HT1080 (cell line): ENCODE results near the gene PCNT. TPM values are rescaled to one million over a fixed set of nuclear protein-coding genes. Genes with fewer than 3 reads are reported as not detected.
"Not testable (repeated sequence)": the region's sequence is repeated elsewhere in the genome, so short reads cannot be mapped to it uniquely, and the experiment has no call there.

Experiments
- DNase-seq: peaks from one replicate; pipeline ENCODE4 v3.0.0-alpha.2; 2015; ENCODE audit warnings: low read depth
- total RNA-seq: library from RNA; depleted of rRNA; stranded (reverse); fragments of >200 nt; shearing (Covaris generic); gene quantifications from 2 replicates; pipeline ENCODE4 v1.2.3, GENCODE V29; 2014

The PCNT gene
- total RNA-seq, 1 experiment from 2014 or later = 30.1 TPM

GRCh38 chr21:46448108-46448507 lies 124.2 kb downstream of the PCNT start:
- no peak for DNase-seq

GRCh38 chr21:46448855-46449254 lies 124.9 kb downstream of the PCNT start:
- not testable (repeated sequence) for DNase-seq

GRCh38 chr21:46452710-46453109 lies 128.8 kb downstream of the PCNT start:
- no peak for DNase-seq

- no peak for DNase-seq
These were observed 130.2 kb downstream of the PCNT start for GRCh38 chr21:46454142-46454541.

GRCh38 chr21:46454634-46455390 lies 130.9 kb downstream of the PCNT start:
- DNase-seq = peak; percentile 26

- peak; percentile 95 for DNase-seq
These were observed 131.8 kb downstream of the PCNT start for GRCh38 chr21:46455575-46456385.

GRCh38 chr21:46456750-46457149 lies 132.8 kb downstream of the PCNT start:
- no peak for DNase-seq

- DNase-seq = no peak
These were observed 133.9 kb downstream of the PCNT start for GRCh38 chr21:46457801-46458314.

GRCh38 chr21:46458315-46459023 lies 134.5 kb downstream of the PCNT start, which contains the start of gene DIP2A:
Gene DIP2A (plus strand): TSS chr21:46458891. CDS start chr21:46459132, 241 bp downstream.
- DNase-seq = peak; percentile 97

GRCh38 chr21:46459024-46459355 lies 135.0 kb downstream of the PCNT start:
- no peak for DNase-seq

GRCh38 chr21:46459356-46460112 lies 135.6 kb downstream of the PCNT start:
- peak; percentile 21 for DNase-seq

- no peak for DNase-seq
These were observed 138.0 kb downstream of the PCNT start for GRCh38 chr21:46461909-46462308.

- not testable (repeated sequence) for DNase-seq
These were observed 141.2 kb downstream of the PCNT start for GRCh38 chr21:46465153-46465552.

- DNase-seq = no peak
These were observed 141.7 kb downstream of the PCNT start for GRCh38 chr21:46465651-46466050.

- no peak for DNase-seq
These were observed 144.3 kb downstream of the PCNT start for GRCh38 chr21:46468108-46468774.

GRCh38 chr21:46469275-46469674 lies 145.3 kb downstream of the PCNT start:
- no peak for DNase-seq

GRCh38 chr21:46471514-46471913 lies 147.6 kb downstream of the PCNT start:
- no peak for DNase-seq

- DNase-seq = no peak
These were observed 148.3 kb downstream of the PCNT start for GRCh38 chr21:46472246-46472645.

GRCh38 chr21:46474382-46474781 lies 150.4 kb downstream of the PCNT start:
- no peak for DNase-seq

- DNase-seq = no peak
These were observed 151.3 kb downstream of the PCNT start for GRCh38 chr21:46475296-46475695.
